GM18951 (cell line): Measurements from ENCODE around the gene EHMT1.
"Not testable (repeated sequence)": the region's sequence is repeated elsewhere in the genome, so short reads cannot be mapped to it uniquely, and the experiment has no call there.

Experiments
- POLR2A ChIP-seq: IDR thresholded peaks from 4 replicates; pipeline ENCODE4 v1.6.1; 2011; ENCODE audit warnings: mild to moderate bottlenecking; ENCODE audit not compliant: insufficient read length, insufficient read depth; ENCODE audit errors: extremely low read depth
- in situ Hi-C: fragments of 300-500 bp; cut with MboI; formaldehyde crosslinking; loops from one replicate; pipeline ENCODE4 v1.12.0; 2022; ENCODE audit warnings: low sequenced_read_pairs, mixed read lengths, inconsistent platforms; ENCODE audit not compliant: unreplicated experiment

The EHMT1 gene

GRCh38 chr9:137711678-137712105, 92.9 kb downstream of the EHMT1 start:
- no peak for TF ChIP-seq POLR2A
- in situ Hi-C loops = no loop called here

DNA sequence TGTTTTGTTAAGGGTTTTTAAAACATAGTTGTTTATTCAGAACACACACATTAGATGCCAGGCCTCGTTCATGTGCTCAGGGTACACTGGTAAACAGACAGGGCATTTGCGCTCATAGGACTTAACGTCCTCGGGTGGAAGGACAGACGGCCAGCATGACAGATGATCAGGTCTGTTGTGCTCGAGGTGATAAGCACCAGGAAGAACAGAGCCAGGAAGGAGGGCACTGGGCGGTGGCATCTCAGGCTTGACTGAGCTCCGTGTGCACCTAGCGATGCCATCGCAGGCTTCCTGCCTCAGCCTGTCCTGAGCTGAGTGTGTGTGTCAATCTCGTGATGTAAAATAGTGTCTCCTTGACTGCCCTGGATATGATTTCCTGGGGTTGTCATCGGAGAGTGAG, 96.5 kb downstream of the EHMT1 start:
- in situ Hi-C loops = no loop called here
- no peak for TF ChIP-seq POLR2A

GRCh38 chr9:137715866-137716693, 97.3 kb downstream of the EHMT1 start:
- in situ Hi-C loops = not testable (repeated sequence)

- no peak for TF ChIP-seq POLR2A
- in situ Hi-C loops = no loop called here
These were observed 98.0 kb downstream of the EHMT1 start for GRCh38 chr9:137716694-137717287.

DNA sequence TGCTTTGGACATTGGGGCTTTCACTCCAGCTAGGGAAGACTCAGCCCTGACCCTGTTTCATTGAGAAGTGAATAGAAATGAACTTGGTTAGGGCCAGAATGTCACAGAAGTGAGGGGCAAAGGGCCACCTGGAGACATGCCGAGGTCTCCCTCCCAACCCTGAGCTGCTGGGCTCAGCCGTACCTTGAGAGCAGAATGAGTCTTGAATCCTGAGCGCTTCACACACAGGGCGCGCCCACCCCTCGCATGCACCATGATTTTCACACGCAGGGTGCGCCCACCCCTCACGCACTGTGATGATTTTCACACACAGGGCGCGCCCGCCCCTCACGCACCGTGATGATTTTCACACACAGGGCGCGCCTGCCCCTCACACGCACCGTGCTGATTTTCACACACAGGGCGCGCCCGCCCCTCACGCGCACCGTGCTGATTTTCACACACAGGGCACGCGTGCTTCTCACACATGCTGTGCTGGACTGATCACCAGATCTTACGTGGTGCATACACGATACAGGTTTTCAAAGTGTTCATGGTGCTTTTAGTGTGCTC, 99.0 kb downstream of the EHMT1 start:
- in situ Hi-C loops = no loop called here
- no peak for TF ChIP-seq POLR2A

- no peak for TF ChIP-seq POLR2A
- in situ Hi-C loops = no loop called here
These were observed 100.4 kb downstream of the EHMT1 start for GRCh38 chr9:137719194-137719593.

DNA sequence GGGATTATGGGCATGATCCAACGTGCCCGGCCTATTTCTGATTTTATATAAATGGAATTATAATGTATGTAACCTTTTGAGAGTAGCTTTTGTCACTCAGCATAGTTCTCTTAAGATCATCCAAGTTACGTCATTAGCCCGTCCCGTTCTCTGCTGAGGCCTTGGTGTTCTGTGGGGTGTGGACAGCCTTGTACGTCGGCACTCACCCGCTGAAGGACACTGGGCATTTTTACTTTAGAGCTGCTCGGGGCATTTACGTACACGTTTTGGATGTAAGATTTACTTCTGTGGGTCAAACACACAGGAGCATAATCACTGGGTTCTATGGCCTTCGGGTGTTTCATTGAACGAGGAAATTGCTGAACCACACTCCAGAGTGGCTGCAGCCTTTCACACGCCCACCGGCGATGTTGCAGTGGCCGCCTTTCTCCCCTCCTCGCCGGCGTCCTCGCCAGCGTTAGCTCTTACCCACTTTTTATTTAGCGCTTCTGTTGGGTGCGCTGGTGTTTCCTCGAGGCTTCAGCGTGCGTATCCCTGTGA, 101.8 kb downstream of the EHMT1 start:
- in situ Hi-C loops = no loop called here
- no peak for TF ChIP-seq POLR2A

DNA sequence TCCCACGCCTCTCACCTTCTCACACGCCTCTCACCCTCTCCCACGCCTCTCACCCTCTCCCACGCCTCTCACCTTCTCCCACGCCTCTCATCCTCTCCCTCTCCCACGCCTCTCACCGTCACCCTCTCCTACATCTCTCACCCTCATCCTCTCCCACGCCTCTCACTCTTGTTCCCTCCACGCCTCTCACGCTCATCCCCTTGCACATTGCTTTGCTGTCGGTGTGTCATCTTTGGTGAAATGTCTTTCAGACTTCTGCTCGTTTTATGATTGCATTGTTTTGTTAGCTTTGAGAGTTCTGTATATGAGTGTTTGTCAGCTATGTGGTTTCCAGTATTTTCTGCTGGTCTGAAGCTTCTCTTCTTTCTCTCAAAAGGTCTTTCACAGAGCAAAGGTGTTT, 102.7 kb downstream of the EHMT1 start:
- in situ Hi-C loops = no loop called here

DNA sequence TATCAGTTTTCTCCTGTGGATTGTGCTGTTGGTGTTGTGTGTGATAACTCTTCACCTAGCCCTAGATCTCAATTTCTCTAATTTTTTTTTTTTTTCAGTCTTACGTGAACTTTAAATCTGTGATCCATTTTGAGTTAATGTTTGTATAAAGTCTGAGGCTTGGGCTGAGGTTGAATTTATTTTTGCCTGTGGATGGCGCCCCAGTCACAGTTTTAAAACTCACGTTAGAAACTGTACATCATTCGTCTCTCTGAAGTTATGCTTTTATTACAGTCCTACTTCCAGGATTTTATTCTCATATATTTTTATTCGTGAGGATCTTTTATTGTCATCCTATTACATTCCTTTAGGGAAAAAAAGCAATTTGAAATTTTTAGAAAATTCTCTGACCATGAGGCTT, 103.1 kb downstream of the EHMT1 start:
- in situ Hi-C loops = no loop called here
- TF ChIP-seq POLR2A = no peak

More for the DNA sequence above, 102.7 kb downstream of the EHMT1 start:
- no peak for TF ChIP-seq POLR2A

DNA sequence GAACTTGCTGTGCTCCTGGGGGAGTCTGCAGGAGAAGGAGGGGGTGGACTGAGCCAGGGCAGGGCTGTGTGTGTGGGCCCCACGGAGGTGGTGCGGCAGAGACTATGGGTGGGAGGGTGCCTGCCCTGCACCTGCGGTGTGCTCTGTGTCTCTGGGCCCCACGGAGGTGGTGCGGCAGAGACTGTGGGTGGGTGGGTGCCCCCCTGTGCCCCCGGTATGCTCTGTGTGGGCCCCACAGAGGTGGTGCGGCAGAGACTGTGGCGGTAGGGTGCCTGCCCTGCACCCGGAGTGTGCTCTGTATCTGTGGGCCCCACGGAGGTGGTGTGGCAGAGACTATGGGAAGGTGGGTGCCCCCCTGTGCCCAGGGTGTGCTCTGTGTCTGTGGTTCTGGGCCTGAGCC, 103.7 kb downstream of the EHMT1 start:
- TF ChIP-seq POLR2A = no peak
- in situ Hi-C loops = no loop called here

DNA sequence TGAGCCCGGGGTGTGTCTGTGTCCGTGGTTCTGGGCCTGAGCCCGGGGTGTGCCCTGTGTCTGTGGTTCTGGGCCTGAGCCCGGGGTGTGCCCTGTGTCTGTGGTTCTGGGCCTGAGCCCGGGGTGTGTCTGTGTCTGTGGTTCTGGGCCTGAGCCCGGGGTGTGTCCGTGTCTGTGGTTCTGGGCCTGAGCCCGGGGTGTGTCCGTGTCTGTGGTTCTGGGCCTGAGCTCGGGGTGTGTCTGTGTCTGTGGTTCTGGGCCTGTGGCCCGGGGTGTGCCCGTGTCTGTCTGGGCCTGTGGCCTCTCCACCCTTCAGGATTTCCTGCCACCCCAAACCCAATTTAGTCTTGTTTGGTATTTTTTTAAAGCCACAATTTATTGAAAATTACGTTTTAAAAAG, 104.6 kb downstream of the EHMT1 start:
- in situ Hi-C loops = not testable (repeated sequence)

- no peak for TF ChIP-seq POLR2A
- in situ Hi-C loops = no loop called here
These were observed 105.1 kb downstream of the EHMT1 start for GRCh38 chr9:137723783-137724445.

DNA sequence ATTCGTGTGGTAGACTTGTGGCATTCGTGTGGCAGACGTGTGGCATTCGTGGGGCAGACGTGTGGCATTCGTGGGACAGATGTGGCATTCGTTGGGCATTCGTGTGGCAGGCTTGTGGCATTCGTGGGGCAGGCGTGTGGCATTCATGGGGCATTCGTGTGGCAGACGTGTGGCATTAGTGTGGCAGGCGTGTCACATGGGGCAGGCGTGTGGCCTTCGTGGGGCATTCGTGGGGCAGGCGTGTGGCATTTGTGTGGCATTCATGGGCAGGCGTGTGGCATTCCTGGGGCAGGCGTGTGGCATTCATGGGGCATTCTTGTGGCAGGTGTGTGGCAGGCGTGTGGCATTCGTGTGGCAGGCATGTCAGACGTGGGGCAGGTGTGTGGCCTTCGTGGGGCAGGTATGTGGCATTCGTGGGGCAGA, 106.0 kb downstream of the EHMT1 start:
- in situ Hi-C loops = no loop called here
- no peak for TF ChIP-seq POLR2A
